Natural killer cell (primary cell): Measurements from ENCODE around the gene SDR42E1. TPM values are rescaled to one million over a fixed set of nuclear protein-coding genes. Genes with fewer than 3 reads are reported as not detected.

Experiments used
- ATAC-seq, 3 donors: fragments of 150-1000 bp in 2 of 3; fragments of 200-7000 bp in 1 of 3; cut with Tn5 transposase; 1 replicate in 1 of 3; 2 replicates in 2 of 3; pipeline ENCODE4 v1.10.0; 2021; ENCODE audit warnings: mild to moderate bottlenecking in 2 of 3, moderate library complexity in 2 of 3
- DNase-seq, 2 donors: peaks; one replicate each; pipeline versions ENCODE4 v3.0.0 to v3.0.0-alpha.2; 2013 to 2021; ENCODE audit warnings: mixed read lengths in 1 of 2
- H3K27ac ChIP-seq: one replicate; pipeline ENCODE4 v1.5.1; 2013; ENCODE audit warnings: mild to moderate bottlenecking, low read length
- H3K27me3 ChIP-seq: one replicate; pipeline ENCODE4 v1.6.1; 2013; ENCODE audit warnings: low read length; ENCODE audit not compliant: control insufficient read depth, insufficient read depth
- H3K36me3 ChIP-seq: one replicate; pipeline ENCODE4 v1.6.1; 2013; ENCODE audit warnings: low read length; ENCODE audit not compliant: control insufficient read depth, insufficient read depth
- H3K4me1 ChIP-seq: one replicate; pipeline ENCODE4 v1.6.1; 2013; ENCODE audit warnings: low read length; ENCODE audit not compliant: control insufficient read depth, insufficient read depth
- H3K4me3 ChIP-seq: one replicate; pipeline ENCODE4 v1.5.1; 2013; ENCODE audit warnings: low read length
- H3K9me3 ChIP-seq: one replicate; pipeline ENCODE4 v1.6.1; 2013; ENCODE audit warnings: low read length; ENCODE audit not compliant: control insufficient read depth, insufficient read depth
- H3K27ac Mint-ChIP-seq, 2 donors: one replicate each; pipeline ENCODE4 v1.8.0; 2022; ENCODE audit warnings: mild to moderate bottlenecking in 2 of 2, mixed read lengths in 2 of 2, moderate library complexity in 1 of 2
- H3K27me3 Mint-ChIP-seq, 2 donors: one replicate each; pipeline ENCODE4 v1.8.0; 2022; ENCODE audit warnings: low read depth in 2 of 2, mixed read lengths in 2 of 2
- H3K36me3 Mint-ChIP-seq: one replicate; pipeline ENCODE4 v1.8.0; 2022; ENCODE audit warnings: mixed read lengths
- H3K4me1 Mint-ChIP-seq, 2 donors: one replicate each; pipeline ENCODE4 v1.8.0; 2022; ENCODE audit warnings: mixed read lengths in 2 of 2
- H3K4me3 Mint-ChIP-seq: one replicate; pipeline ENCODE4 v1.8.0; 2022; ENCODE audit warnings: mild to moderate bottlenecking, moderate library complexity, mixed read lengths
- H3K9me3 Mint-ChIP-seq, 2 donors: one replicate each; pipeline ENCODE4 v1.8.0; 2022; ENCODE audit warnings: mixed read lengths in 2 of 2
- CTCF ChIP-seq: fragments of 200-600 bp; IDR thresholded peaks from one replicate; pipeline ENCODE4 v1.8.0; 2022; ENCODE audit warnings: antibody characterized with exemption
- WGBS: methylation state at CpG from one replicate; pipeline ENCODE4 v1.1.7; 2013; ENCODE audit warnings: missing lambda C conversion rate; ENCODE audit not compliant: insufficient coverage; 5-methylcytosine and 5-hydroxymethylcytosine counted together
- intact Hi-C: fragments of 100-400 bp; cut with micrococcal nuclease; formaldehyde crosslinking; loops from one replicate; pipeline ENCODE4 v1.14.2; 2022
- total RNA-seq, 4 donors: library from RNA; stranded (reverse); fragments of 120-200 nt in 1 of 4; gene quantifications; one replicate each; pipeline versions ENCODE4 v1.2.3 to v1.2.4, GENCODE V29; 2013 to 2022

SDR42E1 gene
- 1 to 10 TPM; 3.6 to 8.5 (median 6.3) TPM for total RNA-seq
- 5.9 TPM for total RNA-seq (2013)

- Mint-ChIP-seq H3K4me1 (peaks cover 31 to 38% of the 10 kb centered on the region in 2 donors), H3K36me3 (no peaks in the 10 kb centered on the region), H3K27ac (peak within 1 kb of the TSS; percentile 71 to 92), H3K9me3 (peaks cover 0 to 2% of the 10 kb centered on the region in 2 donors), H3K4me3 (peak within 1 kb of the TSS; percentile 95), H3K27me3 (peaks cover 17 to 28% of the 10 kb centered on the region in 2 donors)
- DNase-seq: peak; percentile 51 to 81
- WGBS: 6% methylated on average over 32 of the region's 32 CpGs
- H3K36me3 ChIP-seq: no peaks in the 10 kb centered on the region
- H3K4me3 ChIP-seq: peak within 1 kb of the TSS; percentile 57
- H3K27ac ChIP-seq: no peak within 1 kb of the TSS
- peaks cover 15% of the 10 kb centered on the region for H3K4me1 ChIP-seq
- no peak for TF ChIP-seq CTCF
- intact Hi-C loops: no loop called here
- H3K9me3 ChIP-seq: peaks cover 5% of the 10 kb centered on the region
- peaks cover 12% of the 10 kb centered on the region for H3K27me3 ChIP-seq
- peak; percentile 73 to 95 (median 94) for ATAC-seq
Observed at GRCh38 chr16:82011199-82011641, at the start of gene SDR42E1. Gene SDR42E1 (minus strand): TSS chr16:82011470. CDS start chr16:82000858, 10,612 bp downstream.

GRCh38 chr16:82059983-82060421, 48.7 kb upstream of the SDR42E1 start:
- intact Hi-C loops: no loop called here
- Mint-ChIP-seq H3K27ac (no peak overlapping the region), H3K27me3 (peaks cover 28 to 53% of the 10 kb centered on the region in 2 donors), H3K4me3 (no peak overlapping the region), H3K9me3 (no peaks in the 10 kb centered on the region), H3K4me1 (no peaks in the 10 kb centered on the region), H3K36me3 (no peaks in the 10 kb centered on the region)
- TF ChIP-seq CTCF: no peak
- ATAC-seq (no peak), DNase-seq (no peak)
- 100% methylated on average over 1 of the region's 1 CpG for WGBS
- H3K27ac ChIP-seq: no peak overlapping the region
- no peaks in the 10 kb centered on the region for H3K4me1 ChIP-seq
- no peak overlapping the region for H3K4me3 ChIP-seq
- peaks cover 6% of the 10 kb centered on the region for H3K27me3 ChIP-seq
- H3K36me3 ChIP-seq: no peaks in the 10 kb centered on the region
- H3K9me3 ChIP-seq: no peaks in the 10 kb centered on the region

GRCh38 chr16:82059161-82059982, 48.1 kb upstream of the SDR42E1 start:
- no peaks in the 10 kb centered on the region for H3K9me3 Mint-ChIP-seq
- Histone ChIP-seq H3K36me3 (no peaks in the 10 kb centered on the region), H3K27ac (no peak overlapping the region), H3K4me3 (no peak overlapping the region), H3K27me3 (peaks cover 6% of the 10 kb centered on the region), H3K9me3 (no peaks in the 10 kb centered on the region), H3K4me1 (no peaks in the 10 kb centered on the region)
- DNase-seq (no peak), ATAC-seq (no peak)
- intact Hi-C loops: no loop called here
- no peak overlapping the region for H3K4me3 Mint-ChIP-seq
- no peak overlapping the region for H3K27ac Mint-ChIP-seq
- no peaks in the 10 kb centered on the region for H3K36me3 Mint-ChIP-seq
- no peaks in the 10 kb centered on the region for H3K4me1 Mint-ChIP-seq
- no peak for TF ChIP-seq CTCF
- peaks cover 22 to 54% of the 10 kb centered on the region in 2 donors for H3K27me3 Mint-ChIP-seq
- 91% methylated on average over 7 of the region's 8 CpGs for WGBS
